ENCODE measurements around the gene SPATA1.
"Not testable (repeated sequence)": the region's sequence is repeated elsewhere in the genome, so short reads cannot be mapped to it uniquely, and the experiment has no call there.

The SPATA1 gene

DNA sequence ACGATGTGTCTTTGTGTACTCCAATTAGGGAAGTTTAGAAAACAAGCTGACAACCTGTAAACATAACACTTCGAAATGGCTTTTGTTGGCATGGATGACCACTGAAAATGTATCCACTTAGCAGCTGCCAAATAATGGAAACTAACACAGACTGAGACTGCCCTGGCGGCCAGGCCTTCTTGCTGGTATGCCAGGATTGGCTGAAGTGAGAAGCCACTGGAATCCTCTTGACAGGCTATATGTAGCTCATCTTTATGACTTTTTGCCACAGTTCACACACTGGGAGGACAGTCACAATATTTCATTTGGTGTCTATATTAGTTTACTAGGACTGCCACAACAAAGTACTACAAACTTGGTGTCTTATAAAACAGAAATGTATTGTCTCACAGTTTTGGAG, 80.9 kb downstream of the SPATA1 start:
- no peak for DNase-seq (ENCODE audit: low spot score)

- DNase-seq (ENCODE audit: low spot score), result not testable (repeated sequence)
Measured at GRCh38 chr1:84594959-84595358, 88.8 kb downstream of the SPATA1 start.

DNA sequence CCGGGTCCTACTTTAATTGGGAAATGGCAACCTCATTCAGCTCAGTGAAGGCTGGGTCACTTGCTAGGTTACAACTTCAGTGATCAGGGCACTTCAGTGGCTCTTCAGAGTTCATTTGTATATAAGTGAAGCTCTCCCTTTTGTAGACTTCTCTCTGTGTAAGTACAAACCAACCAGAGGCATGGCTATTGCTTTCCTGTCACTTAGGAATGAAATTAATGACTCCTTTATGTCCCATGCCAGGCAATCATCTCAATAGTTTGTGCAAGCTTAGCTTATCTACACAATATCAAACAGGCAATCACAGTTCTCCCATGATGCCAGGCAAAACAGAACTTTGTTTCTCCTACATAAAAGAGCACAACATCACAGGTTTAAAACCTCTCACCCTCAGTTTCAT, 90.8 kb downstream of the SPATA1 start:
- DNase-seq (ENCODE audit: low spot score), result no peak

DNA sequence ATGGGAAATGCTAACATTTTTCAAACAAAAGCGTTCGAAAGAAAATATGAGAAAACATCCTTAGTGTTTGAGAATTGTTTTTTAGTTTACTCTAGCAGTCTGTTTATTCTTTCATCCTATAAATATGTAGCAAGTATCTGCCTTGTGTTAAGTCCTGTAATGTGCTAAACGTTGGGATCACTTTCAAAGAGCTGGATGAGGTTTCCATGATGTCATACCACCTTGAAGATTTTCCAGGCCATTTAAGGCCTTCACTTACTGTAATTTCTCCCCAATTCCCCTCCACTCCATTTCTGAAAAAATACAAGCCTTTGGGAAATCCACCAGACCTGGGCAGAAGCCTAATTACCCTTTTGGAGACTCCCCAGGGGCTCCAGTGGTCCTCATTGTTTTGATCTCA, 92.2 kb downstream of the SPATA1 start:
- no peak for DNase-seq (ENCODE audit: low spot score)

GRCh38 chr1:84598846-84599741, 92.9 kb downstream of the SPATA1 start:
- DNase-seq (ENCODE audit: low spot score), result peak; percentile 52

DNA sequence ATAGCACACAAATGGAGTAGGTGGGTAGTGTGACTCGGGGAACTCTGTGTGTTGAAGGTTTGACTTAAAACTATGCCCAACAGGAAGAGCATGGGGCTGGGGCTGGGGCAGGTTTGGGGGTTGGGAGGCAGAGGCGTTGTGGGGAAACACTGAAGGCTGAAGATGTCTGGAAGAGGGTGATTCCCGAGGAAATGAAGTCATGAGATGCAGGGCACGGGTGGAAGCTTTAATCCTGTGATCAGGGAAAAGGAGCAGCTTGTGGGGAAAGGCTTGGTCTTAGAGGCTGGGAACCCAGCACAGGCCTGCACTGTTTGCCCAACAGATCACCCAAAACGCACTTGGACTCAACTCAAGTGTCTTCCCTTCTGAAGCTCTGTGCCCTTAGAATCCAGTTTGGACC, 94.6 kb downstream of the SPATA1 start:
- no peak for DNase-seq (ENCODE audit: low spot score)

GRCh38 chr1:84603223-84603622, 97.0 kb downstream of the SPATA1 start:
- no peak for DNase-seq (ENCODE audit: low spot score)

DNA sequence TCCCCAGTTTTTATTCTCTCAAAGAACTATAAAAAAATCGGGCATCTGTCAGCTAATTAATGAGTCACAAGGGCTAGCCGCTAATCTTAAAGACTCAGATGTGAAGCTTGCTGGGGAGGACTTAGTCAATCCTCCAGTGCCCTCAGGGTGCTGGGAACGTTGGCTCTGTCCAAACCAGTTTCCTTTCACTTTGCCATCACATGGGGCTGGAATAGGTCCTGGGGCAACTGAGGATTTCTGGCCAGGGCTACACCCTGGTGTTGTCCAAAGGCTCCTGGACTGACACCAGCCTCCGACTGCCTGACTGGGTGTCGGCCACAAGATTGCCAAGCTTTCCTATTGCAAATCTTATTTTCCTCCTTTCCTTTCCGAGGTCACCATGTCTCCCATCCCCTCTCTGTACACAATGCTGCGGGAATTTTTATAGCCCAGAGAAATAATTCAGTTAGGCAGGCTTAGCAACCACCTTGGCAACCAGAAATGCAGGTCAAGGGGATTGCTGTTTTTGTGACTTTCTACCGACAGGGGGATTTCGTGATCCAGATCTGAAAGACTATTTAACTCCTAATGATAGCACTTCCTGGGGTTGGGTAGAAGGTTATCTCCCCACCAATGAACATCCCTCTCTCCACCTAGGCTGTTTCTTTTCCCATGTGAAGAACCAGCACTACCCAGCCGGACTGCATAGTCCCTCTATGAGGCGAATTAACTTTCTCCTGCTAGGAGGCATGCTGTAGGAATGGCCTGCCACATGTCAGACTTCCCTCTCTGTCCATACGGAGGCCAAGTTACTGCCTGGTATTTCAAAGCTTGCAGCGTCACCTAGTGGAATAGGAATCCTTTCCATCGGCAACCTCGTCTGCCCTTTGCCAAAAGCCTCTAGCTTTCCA, 98.0 kb downstream of the SPATA1 start:
- peak; percentile 66 for DNase-seq (ENCODE audit: low spot score)

DNA sequence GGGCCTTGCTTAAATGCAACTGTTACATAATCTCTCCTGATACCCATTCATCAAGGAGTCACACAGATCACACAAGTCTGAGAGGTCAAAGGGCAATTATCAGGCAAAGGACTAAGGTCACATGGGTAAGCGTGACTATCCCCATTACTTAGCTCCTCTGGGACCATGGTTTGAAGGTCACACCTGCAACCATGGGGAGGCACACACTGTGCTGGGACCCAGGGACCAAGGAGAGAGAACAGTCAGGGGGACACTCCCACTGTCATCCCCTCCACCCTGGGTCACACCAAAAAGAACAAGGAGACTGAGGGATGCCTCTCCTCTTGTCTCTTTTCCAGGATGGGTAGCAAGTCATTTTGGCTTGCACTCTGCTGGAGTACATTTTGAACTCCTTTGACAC, 99.0 kb downstream of the SPATA1 start:
- no peak for DNase-seq (ENCODE audit: low spot score)

- DNase-seq (ENCODE audit: low spot score), result no peak
Measured at GRCh38 chr1:84606977-84607376, 100.8 kb downstream of the SPATA1 start.

- DNase-seq (ENCODE audit: low spot score), result no peak
Measured at GRCh38 chr1:84611091-84611490, 104.9 kb downstream of the SPATA1 start.

GRCh38 chr1:84611796-84612195, 105.6 kb downstream of the SPATA1 start:
- DNase-seq (ENCODE audit: low spot score), result no peak

GRCh38 chr1:84613026-84613425, 106.8 kb downstream of the SPATA1 start:
- no peak for DNase-seq (ENCODE audit: low spot score)

DNA sequence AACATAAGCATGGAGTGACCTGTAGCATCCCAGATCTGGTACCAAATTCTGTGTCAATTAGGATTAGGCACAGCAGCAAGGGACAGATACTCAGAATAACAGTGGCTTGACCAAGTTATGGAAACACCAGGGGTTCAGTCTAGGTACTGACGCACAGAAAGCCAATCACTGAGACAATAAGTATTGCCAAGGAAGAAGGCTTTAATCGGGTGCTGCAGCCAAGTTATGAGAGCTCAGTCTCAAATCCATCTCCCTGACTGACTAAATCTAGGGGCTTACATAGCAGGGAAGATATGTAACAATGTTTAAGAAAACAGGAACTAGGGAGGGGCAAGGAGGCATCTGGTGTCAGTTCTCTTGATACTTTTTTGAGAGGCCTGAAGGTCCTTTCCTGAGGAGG, 107.7 kb downstream of the SPATA1 start:
- no peak for DNase-seq (ENCODE audit: low spot score)

DNA sequence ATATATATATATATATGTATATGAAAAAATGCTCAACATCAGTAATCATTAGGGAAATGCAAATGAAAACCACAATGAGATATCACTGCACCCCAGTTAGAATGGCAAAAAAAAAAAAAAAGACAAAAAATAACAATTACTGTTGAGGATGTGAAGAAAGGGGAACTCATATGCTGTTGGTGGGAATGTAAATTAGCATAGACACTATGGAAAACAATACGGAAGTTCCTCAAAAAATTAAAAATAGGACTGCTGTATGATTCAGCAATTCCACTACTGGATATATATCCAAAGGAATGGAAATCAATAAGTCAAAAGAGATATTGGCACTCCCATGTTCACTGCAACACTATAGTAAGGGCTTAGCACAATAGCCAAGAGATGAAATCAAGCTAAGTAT, 109.6 kb downstream of the SPATA1 start:
- DNase-seq (ENCODE audit: low spot score), result no peak
